A172 (cell line): ENCODE measurements around the gene CCL26. TPM values are rescaled to one million over a fixed set of nuclear protein-coding genes. Genes with fewer than 3 reads are reported as not detected.

Experiments
- DNase-seq: peaks from one replicate; pipeline ENCODE4 v3.0.0-alpha.2; 2015; ENCODE audit warnings: low spot score
- total RNA-seq: library from RNA; depleted of rRNA; stranded (reverse); fragments of >200 nt; shearing (Covaris generic); gene quantifications from 2 replicates; pipeline ENCODE4 v1.2.3, GENCODE V29; 2014; rRNA removed

The CCL26 gene
- 1.7 and 6.7 TPM in 2 replicates for total RNA-seq

GRCh38 chr7:75772081-75773077, at the start of gene CCL26:
TSS of gene CCL26 (minus strand) at chr7:75772211. CDS start at chr7:75772176, 35 bp downstream.
- peak; percentile 90 for DNase-seq

DNA sequence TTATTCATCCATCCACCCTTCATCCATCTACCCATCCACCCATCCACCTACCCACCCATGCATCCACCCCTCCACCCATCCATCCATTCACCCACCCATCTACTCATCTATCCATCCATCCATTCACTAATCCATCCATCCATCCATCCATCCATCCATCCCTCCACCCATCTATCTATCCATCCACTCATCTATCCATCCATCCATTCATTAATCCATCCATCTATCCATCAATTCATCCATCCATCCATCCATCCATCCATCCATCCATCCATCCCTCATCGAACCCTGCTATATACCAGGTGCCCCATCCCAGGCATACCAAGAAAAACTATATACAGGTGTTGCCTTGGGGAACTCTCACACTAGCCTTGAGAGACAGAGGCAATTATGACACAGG, 48.7 kb upstream of the CCL26 start:
- no peak for DNase-seq

DNA sequence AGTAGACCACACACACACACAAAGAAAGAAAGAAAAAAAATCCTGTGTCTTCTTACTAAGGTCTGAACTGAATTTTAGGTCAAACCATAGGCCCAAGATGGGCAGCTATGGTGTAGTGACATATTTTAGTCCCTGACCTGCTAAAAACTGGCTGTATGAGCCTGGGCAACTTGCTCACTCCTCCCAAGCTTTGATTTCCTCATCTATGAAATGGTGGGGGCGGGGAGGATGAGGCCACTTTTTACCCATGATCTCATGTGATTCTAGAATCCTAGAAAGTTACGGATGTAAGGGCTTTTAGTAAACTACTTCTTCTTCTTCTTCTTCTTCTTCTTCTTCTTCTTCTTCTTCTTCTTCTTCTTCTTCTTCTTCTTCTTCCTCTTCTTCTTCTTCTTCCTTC, 47.7 kb upstream of the CCL26 start:
- no peak for DNase-seq

DNA sequence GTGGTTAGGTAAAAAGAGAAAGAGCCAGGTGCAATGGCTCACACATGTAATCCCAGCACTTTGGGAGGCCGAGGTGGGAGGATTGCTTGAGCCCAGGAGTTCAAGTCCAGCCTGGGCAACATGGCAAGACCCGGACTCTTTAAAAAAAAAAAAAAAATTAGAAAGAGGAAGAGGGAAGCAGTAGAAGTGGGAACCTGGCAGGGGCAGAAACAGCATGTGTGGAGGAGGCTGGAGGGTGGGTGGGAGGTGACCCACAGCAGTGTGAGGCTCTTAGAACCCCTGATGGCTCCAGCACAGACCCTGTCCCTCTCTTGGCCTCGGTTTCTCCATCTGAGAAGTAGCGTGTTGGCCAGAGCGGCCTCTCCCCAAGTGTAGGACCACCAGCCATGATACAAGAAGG, 46.5 kb upstream of the CCL26 start:
- no peak for DNase-seq

GRCh38 chr7:75817116-75817515, 45.1 kb upstream of the CCL26 start:
- DNase-seq = no peak

- no peak for DNase-seq
These were observed 43.5 kb upstream of the CCL26 start for GRCh38 chr7:75815418-75816064.

DNA sequence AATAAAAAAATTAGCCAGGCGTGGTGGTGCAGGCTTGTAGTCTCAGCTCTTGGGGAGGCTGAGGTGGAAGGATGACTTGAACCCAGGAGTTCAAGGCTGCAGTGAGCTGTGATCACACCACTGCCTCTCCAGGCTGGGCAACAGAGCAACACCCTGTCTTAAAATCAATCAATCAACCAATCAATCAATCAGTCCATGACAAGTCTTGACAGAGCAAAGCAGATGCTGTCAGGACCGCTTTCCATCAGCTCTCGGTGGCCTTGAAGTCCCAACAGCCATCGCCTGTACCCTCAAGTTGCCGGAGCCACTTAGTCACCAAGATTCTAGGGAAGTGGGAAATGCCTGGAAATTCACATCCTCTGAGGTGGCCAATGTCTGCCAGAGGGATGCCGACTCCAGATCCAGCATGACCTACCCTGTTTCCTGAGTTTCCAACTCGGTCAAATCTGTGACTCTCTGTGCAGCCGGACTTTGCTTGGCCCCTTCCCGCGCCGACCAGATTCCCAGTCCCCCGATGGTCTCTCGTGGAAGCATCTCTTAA, 42.5 kb upstream of the CCL26 start:
- peak; percentile 82 for DNase-seq

GRCh38 chr7:75813781-75814236, 41.8 kb upstream of the CCL26 start, which contains the start of gene CCL24:
TSS of gene CCL24 (minus strand) at chr7:75813806. CDS start at chr7:75813715, 91 bp downstream.
- DNase-seq = no peak

GRCh38 chr7:75813084-75813483, 41.1 kb upstream of the CCL26 start:
- no peak for DNase-seq

- no peak for DNase-seq
These were observed 40.1 kb upstream of the CCL26 start for GRCh38 chr7:75811894-75812678.

GRCh38 chr7:75809396-75809795, 37.4 kb upstream of the CCL26 start:
- DNase-seq = no peak

DNA sequence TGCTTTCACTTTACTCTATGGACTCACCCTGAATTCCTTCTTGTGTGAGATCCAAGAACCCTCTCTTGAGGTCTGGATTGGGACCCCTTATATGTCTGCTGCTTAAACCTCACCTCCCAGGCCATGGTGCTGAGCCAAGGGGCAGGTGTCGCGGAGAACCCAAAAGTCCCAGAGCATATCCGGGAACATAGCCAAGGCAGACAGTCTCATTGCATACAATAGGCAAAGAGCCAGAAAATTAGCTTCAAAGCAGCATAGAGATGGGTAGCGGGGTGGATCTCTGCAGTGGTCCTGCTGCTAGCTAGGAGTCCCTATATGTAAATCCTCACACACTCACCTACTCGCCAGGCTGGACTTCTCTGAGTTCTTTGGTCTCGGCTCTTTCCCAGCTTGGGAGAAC, 36.1 kb upstream of the CCL26 start:
- DNase-seq = no peak

- no peak for DNase-seq
These were observed 35.4 kb upstream of the CCL26 start for GRCh38 chr7:75807452-75807851.

GRCh38 chr7:75806560-75807307, 34.7 kb upstream of the CCL26 start:
- DNase-seq = no peak

DNA sequence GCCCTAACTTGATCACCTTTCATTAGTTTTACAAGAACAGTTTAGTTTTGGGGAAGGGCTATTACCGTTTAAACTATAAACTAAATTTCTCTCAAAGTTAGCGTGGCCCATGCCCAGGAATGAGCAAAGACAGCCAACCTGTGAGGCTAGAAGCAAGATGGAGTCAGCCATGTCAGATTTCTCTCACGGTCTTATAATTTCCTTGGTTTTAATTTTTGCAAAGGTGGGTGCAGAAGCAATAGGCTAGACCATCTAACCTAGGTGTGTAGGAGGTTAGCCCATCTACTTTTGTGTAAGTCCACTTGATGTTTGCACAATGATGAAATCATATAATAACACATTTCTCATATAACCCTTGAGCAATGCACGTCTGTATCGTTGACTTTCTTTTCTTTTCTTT, 32.7 kb upstream of the CCL26 start:
- no peak for DNase-seq

GRCh38 chr7:75804004-75804403, 32.0 kb upstream of the CCL26 start:
- no peak for DNase-seq

- DNase-seq = no peak
These were observed 30.5 kb upstream of the CCL26 start for GRCh38 chr7:75802552-75802821.

DNA sequence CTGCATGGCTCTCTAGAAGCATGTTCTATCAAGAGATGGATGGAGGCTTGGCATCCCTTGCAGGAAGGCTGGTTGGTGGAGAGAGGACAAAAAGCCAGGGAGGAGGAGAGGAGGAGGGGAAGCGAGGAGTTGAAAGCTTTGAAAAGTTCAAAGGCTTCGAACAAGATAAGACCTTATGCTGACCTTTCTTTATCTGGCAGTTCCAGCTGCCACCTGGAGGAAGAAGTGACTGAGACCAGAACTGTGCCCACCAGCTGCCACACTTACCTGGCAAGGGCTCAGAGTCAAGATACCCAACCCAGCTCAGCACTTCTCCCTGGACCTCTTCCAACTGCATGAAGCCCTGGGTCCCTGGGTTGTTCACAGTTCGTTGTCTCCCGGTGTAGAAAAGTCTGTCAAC, 26.8 kb upstream of the CCL26 start:
- DNase-seq = no peak

DNA sequence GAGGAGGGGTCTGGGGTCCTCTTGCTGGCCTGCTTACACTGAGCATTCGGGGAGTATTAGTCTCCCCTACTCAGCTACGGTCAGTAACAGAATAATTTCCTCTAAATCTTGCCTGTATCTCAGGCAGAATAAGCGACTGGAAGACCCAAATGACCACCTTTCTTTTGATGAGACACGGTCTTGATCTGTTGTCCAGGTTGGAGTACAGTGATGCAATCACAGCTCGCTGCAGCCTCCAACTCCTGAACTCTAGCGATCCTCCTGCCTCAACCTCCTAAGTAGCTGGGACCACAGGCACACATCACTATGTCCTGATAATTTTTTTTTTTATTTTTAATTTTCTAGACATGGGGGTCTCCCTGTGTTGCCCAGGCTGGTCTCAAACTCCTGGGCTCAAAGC, 24.4 kb upstream of the CCL26 start:
- DNase-seq = no peak

- DNase-seq = no peak
These were observed 23.8 kb upstream of the CCL26 start for GRCh38 chr7:75795831-75796285.

- no peak for DNase-seq
These were observed 21.7 kb upstream of the CCL26 start for GRCh38 chr7:75793676-75794075.
